GM12875 (cell line): ENCODE measurements around the gene GATAD2A.

Experiments used
- H3K4me3 ChIP-seq: one replicate; pipeline ENCODE4 v1.5.1; 2011; ENCODE audit warnings: low read depth, low read length, control low read depth
- TF ChIP-seq, protein P1 (sequence below): IDR thresholded peaks from 2 replicates; pipeline ENCODE4 v1.5.1; 2011; ENCODE audit warnings: low read depth, mild to moderate bottlenecking, control low read depth, inconsistent platforms, low read length, moderate library complexity, borderline replicate concordance; ENCODE audit not compliant: insufficient read depth

The GATAD2A gene

DNA sequence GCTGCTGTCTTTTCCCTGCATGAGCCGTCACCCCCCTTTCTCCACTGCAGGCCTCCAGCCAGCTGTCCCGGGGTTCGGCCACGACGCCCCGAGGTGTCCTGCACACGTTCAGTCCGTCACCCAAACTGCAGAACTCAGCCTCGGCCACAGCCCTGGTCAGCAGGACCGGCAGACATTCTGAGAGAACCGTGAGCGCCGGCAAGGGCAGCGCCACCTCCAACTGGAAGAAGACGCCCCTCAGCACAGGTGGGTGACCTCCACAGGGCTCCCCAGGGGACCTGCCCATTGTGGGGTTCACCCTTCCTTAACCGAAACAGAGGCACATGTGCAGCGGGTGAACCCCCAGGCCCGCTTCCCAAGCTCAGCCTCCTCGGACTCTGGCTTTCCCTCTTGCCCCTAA lies 96.8 kb downstream of the GATAD2A start:
- TF ChIP-seq, protein P1, sequence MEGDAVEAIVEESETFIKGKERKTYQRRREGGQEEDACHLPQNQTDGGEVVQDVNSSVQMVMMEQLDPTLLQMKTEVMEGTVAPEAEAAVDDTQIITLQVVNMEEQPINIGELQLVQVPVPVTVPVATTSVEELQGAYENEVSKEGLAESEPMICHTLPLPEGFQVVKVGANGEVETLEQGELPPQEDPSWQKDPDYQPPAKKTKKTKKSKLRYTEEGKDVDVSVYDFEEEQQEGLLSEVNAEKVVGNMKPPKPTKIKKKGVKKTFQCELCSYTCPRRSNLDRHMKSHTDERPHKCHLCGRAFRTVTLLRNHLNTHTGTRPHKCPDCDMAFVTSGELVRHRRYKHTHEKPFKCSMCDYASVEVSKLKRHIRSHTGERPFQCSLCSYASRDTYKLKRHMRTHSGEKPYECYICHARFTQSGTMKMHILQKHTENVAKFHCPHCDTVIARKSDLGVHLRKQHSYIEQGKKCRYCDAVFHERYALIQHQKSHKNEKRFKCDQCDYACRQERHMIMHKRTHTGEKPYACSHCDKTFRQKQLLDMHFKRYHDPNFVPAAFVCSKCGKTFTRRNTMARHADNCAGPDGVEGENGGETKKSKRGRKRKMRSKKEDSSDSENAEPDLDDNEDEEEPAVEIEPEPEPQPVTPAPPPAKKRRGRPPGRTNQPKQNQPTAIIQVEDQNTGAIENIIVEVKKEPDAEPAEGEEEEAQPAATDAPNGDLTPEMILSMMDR, result no peak
- H3K4me3 ChIP-seq, result no peak overlapping the region

DNA sequence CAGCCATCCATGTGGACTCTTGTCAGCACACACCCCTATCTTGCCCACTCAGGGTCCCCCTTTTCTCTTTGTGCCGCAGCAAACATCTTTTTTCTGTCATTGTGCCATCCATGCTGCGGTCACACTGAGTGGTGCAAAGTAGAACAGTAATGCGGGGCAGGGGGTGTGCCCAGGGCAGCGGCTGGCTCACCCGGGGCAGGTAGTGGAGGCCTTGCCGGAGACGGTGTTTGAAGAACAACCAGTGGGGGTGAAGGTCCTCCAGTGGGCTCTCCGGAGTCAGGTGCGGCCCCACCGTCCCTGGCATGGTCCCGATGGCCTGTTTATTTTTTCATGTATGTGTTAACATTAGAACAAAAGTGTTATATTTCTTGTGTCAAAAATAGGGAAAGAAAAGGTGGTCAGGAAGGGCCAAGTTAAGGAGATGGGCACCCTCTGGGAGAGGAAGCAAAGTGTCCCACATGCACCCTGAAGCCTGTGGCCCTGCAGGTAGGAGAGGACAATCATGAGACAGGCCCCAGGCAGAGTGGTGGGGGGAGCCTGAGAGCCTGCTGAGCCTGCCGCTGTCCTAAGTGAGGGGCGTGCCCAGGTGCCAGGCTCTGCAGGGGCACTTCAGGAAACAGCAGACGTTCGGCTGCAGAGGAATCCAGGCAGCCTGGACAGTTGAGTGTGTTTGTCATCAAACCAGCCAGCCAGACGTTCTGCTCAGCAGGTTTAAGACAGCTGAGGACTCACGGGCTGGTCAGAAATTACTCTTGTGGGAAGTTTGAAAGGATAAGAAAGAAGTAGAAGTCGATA lies 97.5 kb downstream of the GATAD2A start:
- TF ChIP-seq, protein P1, result no peak
- no peak overlapping the region for H3K4me3 ChIP-seq

DNA sequence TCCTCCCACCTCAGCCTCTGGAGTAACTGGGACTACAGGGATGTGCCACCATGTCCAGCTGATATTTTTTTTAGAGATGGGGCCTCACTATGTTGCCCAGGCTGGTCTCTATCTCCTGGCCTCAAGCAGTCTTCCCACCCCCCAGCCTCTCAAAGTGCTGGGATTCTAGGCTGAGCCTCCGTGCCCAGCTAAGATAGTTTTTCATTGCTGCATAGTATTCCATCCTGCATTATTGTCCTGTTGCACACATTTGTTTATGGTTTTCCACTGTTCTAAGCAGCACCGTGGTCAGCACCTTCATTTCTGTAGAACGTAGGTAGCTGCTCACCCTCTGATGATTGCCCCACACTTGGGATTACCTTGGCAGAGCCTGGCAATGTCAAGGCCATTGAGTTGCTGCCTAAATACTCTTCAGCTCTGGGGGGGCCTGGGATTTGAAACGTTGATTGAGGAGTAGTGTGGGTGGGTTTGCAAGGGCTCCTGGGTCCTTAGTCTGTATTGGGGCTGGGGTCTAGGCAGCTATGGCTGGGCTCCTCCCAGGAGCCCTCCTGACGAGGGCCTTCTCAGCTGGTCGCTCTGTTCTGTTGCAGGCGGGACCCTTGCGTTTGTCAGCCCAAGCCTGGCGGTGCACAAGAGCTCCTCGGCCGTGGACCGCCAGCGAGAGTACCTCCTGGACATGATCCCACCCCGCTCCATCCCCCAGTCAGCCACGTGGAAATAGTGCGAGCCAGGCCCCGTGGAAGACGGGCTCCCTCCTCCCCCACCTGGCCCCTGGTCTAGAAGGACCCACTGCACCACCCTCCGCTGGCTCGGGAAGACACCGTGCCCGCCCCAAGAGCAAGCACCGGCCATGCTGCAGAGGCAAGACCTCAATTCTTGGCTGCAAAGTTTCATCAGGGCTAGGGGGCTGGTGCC lies 99.5 kb downstream of the GATAD2A start:
- TF ChIP-seq, protein P1, result no peak
- no peak overlapping the region for H3K4me3 ChIP-seq

DNA sequence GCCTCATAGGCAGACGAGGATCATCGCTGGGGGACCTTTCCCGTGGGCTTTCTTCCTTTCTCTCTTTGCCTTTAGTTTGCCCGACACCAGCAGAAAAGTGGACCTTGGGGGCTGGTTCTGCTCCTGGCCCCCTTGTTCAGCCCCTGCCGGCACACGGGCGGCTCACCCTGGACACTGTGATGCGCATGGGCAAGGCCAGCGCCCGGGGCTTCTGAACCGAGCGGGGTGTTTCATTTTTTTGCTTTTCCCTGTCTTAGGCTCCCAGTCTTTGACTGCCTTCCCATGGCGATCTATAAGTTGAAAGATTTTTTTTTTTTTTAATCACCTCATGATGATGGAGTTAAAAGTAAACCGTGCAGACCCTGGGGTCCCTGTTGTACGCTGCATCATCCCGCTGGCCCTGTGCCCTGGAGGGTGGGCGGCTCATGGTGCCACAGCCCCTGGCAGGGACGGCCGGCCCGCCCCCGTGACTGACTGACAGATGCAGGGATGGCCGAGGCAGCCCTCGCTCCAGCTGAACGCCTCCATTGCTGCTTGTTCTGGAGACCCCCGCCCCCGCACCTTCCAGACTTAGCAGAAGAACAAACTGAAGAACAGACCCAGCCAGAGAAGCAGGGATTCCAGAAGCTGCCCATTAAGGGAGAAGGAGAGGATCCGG lies 100.3 kb downstream of the GATAD2A start:
- TF ChIP-seq, protein P1, result no peak
- H3K4me3 ChIP-seq, result no peak overlapping the region

DNA sequence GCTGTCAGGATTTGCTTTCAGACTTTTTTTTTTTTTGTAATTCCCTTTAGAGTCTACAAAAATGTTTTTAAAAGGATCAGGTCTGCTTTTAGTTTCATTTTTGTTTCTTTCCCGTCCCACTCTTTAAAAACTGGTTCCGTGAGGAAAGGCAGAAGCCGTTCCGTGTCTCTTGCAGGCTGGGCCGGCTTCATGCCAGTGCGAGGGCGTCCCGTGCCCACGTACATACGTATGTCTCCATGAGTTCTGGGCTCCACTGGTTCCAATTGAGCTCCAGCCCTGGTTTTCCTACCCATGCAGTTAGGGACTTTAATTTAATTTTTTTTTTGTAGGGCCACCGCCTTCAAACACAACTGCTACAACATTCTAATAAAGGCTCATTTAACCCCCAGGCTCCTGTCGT lies 101.1 kb downstream of the GATAD2A start:
- TF ChIP-seq, protein P1, result no peak
- H3K4me3 ChIP-seq, result no peak overlapping the region

DNA sequence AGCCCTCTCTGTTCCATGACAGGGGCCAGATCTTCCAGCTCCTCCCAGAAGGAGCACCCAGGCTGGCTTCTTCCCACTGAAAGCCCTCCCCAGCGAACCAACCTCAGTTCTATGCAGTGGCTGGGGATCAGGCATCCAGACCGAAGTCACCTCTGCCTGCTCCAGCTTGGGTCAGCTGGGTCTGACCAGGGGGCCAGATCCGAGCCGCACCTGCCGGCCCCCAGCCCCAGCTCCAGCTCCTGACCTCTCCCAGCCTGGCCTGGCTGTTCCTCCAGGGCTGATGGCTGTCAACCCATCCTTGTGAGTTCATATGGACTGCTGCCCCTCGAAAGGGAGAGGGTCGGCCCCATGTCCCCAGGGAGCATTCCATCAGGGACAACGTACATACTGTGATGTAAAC lies 101.9 kb downstream of the GATAD2A start:
- TF ChIP-seq, protein P1, result no peak
- H3K4me3 ChIP-seq, result no peak overlapping the region
